Ascending aorta (tissue), 2 donors: ENCODE results near the gene SFTA2. TPM values are rescaled to one million over a fixed set of nuclear protein-coding genes. Genes with fewer than 3 reads are reported as not detected.

ENCODE experiments used
- DNase-seq, 2 donors: peaks; one replicate each; pipeline ENCODE4 v3.0.0-alpha.2; 2019; ENCODE audit warnings: low spot score in 2 of 2
- H3K27ac ChIP-seq, 2 donors: fragments of 200-600 bp; sonication (generic); one replicate each; pipeline ENCODE4 v1.5.1; 2016 to 2017; ENCODE audit warnings: mild to moderate bottlenecking in 1 of 2
- H3K27me3 ChIP-seq: fragments of 200-600 bp; sonication (generic); one replicate; pipeline ENCODE4 v1.5.1; 2017
- H3K36me3 ChIP-seq, 2 donors: fragments of 200-600 bp; sonication (generic); one replicate each; pipeline ENCODE4 v1.5.1; 2016
- H3K4me1 ChIP-seq, 2 donors: fragments of 200-600 bp; sonication (generic); one replicate each; pipeline ENCODE4 v1.5.1; 2016 to 2017; ENCODE audit warnings: mild to moderate bottlenecking in 1 of 2
- H3K4me3 ChIP-seq, 2 donors: fragments of 200-600 bp; sonication (generic); one replicate each; pipeline ENCODE4 v1.5.1; 2016 to 2017; ENCODE audit warnings: mild to moderate bottlenecking in 1 of 2
- H3K9me3 ChIP-seq, 2 donors: fragments of 200-600 bp; sonication (generic); one replicate each; pipeline ENCODE4 v1.5.1; 2016
- intact Hi-C: fragments of 100-400 bp; cut with DNase I; formaldehyde crosslinking; loops from one replicate; pipeline ENCODE4 v1.15.1; 2023
- total RNA-seq: library from RNA; depleted of rRNA; stranded (reverse); fragments of >200 nt; gene quantifications from one replicate; pipeline ENCODE4 v1.1.0, GENCODE V29; 2016
- TF ChIP-seq, protein P1 (sequence below), 3 experiments: fragments of 200-600 bp in 2 of 3; fragments of 450-650 bp in 1 of 3; sonication (generic) in 2 of 3; IDR thresholded peaks; one replicate each; pipeline ENCODE4 v1.5.1; 2016 to 2019; ENCODE audit warnings: antibody characterized with exemption in 3 of 3, mild to moderate bottlenecking in 1 of 3, moderate library complexity in 1 of 3

Gene SFTA2
- total RNA-seq, 1 donor from 2014 or later, result not detected

DNA sequence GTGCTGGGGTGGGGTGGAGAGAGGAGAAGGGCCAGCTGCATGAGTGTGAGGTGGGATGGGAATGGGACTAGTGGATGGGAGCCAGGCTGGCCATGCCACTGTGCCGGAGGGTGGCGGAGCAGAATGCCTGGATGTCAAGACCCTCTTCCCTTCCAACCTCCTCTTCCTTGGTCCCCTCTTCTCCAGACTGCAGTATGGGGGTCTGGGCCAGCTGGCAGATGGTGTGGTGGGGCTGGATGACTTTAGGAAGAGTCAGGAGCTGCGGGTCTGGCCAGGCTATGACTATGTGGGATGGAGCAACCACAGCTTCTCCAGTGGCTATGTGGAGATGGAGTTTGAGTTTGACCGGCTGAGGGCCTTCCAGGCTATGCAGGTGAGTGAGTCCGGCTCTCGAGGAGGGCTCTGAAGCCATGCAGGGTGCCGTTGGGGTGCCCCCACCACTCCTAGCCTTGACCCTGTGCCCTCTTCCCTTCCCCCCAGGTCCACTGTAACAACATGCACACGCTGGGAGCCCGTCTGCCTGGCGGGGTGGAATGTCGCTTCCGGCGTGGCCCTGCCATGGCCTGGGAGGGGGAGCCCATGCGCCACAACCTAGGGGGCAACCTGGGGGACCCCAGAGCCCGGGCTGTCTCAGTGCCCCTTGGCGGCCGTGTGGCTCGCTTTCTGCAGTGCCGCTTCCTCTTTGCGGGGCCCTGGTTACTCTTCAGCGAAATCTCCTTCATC, 40.0 kb downstream of the SFTA2 start:
- Histone ChIP-seq H3K4me3 (no peak overlapping the region), H3K27ac (no peak overlapping the region), H3K36me3 (peaks cover 16 to 66% of the 10 kb centered on the region in 2 donors), H3K27me3 (no peaks in the 10 kb centered on the region), H3K9me3 (no peaks in the 10 kb centered on the region), H3K4me1 (no peaks in the 10 kb centered on the region)
- TF ChIP-seq, protein P1, sequence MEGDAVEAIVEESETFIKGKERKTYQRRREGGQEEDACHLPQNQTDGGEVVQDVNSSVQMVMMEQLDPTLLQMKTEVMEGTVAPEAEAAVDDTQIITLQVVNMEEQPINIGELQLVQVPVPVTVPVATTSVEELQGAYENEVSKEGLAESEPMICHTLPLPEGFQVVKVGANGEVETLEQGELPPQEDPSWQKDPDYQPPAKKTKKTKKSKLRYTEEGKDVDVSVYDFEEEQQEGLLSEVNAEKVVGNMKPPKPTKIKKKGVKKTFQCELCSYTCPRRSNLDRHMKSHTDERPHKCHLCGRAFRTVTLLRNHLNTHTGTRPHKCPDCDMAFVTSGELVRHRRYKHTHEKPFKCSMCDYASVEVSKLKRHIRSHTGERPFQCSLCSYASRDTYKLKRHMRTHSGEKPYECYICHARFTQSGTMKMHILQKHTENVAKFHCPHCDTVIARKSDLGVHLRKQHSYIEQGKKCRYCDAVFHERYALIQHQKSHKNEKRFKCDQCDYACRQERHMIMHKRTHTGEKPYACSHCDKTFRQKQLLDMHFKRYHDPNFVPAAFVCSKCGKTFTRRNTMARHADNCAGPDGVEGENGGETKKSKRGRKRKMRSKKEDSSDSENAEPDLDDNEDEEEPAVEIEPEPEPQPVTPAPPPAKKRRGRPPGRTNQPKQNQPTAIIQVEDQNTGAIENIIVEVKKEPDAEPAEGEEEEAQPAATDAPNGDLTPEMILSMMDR (IDR thresholded peaks at IDR 0.05), result no peak
- peak in 1 of 2 donors; percentile 44 for DNase-seq
- intact Hi-C loops, result no loop called here

DNA sequence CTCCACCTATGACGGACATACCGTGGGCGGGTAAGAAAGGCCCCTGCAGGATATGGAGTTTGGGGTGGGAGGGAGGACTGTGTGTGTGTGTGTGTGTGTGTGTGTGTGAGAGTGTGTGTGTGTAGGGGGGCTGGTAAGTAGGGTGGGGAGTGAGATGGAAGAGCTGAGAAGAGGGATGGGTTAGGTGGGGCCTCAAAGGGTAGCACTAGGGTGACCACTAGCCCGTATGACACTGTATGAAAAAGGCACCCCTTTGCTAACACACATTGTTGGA, 40.6 kb downstream of the SFTA2 start:
- no peaks in the 10 kb centered on the region for H3K9me3 ChIP-seq
- intact Hi-C loops, result no loop called here
- peaks cover 11 to 60% of the 10 kb centered on the region in 2 donors for H3K36me3 ChIP-seq
- H3K4me3 ChIP-seq, result no peak overlapping the region
- H3K27me3 ChIP-seq, result no peaks in the 10 kb centered on the region
- TF ChIP-seq, protein P1 (IDR thresholded peaks at IDR 0.05), result no peak
- no peak overlapping the region for H3K27ac ChIP-seq
- peaks cover 0 to 4% of the 10 kb centered on the region in 2 donors for H3K4me1 ChIP-seq
- DNase-seq, result no peak

DNA sequence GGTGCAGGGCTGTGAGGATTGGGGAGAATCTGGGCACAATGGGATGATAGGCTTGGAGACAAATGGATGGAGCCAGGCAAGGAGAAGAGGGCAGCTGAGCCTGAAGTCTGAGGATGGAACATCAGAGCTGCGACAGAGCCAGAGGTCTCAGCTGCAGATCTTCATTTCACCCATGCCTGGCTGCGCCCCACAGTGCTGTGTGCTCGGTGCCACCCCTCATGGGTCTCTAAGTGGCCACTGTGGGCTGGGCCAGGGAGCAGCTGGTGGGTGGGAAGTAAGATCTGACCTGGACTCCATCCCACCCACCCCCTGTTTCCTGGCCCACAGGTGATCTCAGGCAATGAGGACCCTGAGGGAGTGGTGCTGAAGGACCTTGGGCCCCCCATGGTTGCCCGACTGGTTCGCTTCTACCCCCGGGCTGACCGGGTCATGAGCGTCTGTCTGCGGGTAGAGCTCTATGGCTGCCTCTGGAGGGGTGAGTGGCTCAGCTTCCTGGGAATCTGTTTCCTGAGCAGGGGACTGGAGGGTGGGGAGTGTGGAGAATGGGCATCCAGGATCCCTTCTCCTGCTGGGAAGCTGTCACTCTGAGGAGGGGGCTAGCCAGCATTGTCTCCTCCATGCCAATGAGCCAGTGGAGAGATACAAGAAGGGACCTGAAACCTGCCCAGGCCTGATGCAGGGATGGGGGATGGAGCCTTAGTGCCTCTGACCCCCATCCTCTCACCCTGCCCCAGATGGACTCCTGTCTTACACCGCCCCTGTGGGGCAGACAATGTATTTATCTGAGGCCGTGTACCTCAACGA, 41.1 kb downstream of the SFTA2 start:
- intact Hi-C loops, result no loop called here
- H3K36me3 ChIP-seq, result peaks cover 8 to 54% of the 10 kb centered on the region in 2 donors

DNA sequence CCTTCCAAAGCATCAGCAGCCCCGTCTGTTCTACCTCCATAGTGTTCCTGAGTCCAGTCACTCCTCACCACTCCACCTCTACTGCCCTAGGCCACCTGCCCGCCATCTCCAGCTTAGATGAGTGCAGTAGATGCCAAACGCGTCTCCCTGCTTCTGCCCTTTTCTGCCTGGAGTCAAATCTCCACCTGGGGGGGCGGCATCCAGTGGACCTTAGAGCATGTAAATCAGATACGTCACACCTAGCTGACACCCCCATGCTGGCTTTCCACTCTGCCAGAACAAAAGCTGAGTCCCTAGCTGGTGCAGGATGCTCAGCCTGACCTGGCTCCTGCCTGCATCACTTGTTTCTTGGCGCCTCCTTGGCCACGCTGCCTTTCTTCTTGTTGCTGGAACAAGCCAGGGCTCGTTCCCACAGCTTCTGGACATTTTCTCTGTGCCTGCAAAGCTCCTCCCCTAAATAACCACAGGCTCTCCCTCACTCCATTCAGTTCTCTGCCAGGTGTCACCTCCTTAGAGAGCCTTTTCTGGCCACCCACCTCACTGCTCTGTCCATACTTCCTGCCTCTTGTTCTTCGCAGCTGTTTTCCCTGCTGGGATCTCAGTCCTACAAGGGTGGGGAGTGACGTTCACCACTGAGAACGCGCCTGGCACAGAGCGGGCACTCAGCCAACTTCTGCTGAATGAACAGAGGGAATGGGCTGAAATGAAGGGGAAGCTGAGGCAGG, 41.9 kb downstream of the SFTA2 start:
- no peak overlapping the region for H3K27ac ChIP-seq
- peaks cover 3 to 47% of the 10 kb centered on the region in 2 donors for H3K36me3 ChIP-seq
- H3K4me1 ChIP-seq, result peaks cover 0 to 17% of the 10 kb centered on the region in 2 donors
- DNase-seq, result peak in 1 of 2 donors; percentile 55
- intact Hi-C loops, result no loop called here
- no peaks in the 10 kb centered on the region for H3K27me3 ChIP-seq
- H3K9me3 ChIP-seq, result no peaks in the 10 kb centered on the region
- TF ChIP-seq, protein P1 (IDR thresholded peaks at IDR 0.05), result no peak
- H3K4me3 ChIP-seq, result no peak overlapping the region

More for the DNA sequence above, 41.1 kb downstream of the SFTA2 start:
- Histone ChIP-seq H3K27ac (no peak overlapping the region), H3K27me3 (no peaks in the 10 kb centered on the region), H3K9me3 (no peaks in the 10 kb centered on the region), H3K4me1 (peaks cover 0 to 9% of the 10 kb centered on the region in 2 donors), H3K4me3 (no peak overlapping the region)
- TF ChIP-seq, protein P1 (IDR thresholded peaks at IDR 0.05), result no peak
- DNase-seq, result peak in 1 of 2 donors; percentile 59

DNA sequence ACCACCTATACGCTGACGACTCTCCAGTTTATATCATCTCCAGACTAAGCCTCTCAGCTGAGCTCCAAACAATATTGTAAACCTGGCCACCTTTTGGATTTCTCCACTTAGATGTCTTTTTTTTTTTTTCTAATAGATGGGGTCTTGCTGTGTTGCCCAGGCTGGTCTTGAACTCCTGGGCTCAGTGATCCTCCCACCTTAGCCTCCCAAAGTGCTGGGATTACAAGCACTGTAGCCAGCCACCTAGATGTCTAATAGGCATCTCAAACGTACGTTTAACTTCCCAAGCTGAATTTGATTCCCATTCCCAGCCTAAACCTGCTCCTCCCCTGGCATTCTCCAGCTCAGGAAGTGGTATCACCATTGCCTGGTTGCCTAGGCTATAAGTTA, 42.5 kb downstream of the SFTA2 start:
- no peak for DNase-seq
- TF ChIP-seq, protein P1 (IDR thresholded peaks at IDR 0.05), result no peak
- Histone ChIP-seq H3K9me3 (no peaks in the 10 kb centered on the region), H3K36me3 (peaks cover 3 to 42% of the 10 kb centered on the region in 2 donors), H3K27ac (no peak overlapping the region), H3K4me3 (no peak overlapping the region), H3K4me1 (peaks cover 0 to 18% of the 10 kb centered on the region in 2 donors), H3K27me3 (no peaks in the 10 kb centered on the region)
- intact Hi-C loops, result no loop called here
